ENCODE measurements around the gene BEST2.

DNA sequence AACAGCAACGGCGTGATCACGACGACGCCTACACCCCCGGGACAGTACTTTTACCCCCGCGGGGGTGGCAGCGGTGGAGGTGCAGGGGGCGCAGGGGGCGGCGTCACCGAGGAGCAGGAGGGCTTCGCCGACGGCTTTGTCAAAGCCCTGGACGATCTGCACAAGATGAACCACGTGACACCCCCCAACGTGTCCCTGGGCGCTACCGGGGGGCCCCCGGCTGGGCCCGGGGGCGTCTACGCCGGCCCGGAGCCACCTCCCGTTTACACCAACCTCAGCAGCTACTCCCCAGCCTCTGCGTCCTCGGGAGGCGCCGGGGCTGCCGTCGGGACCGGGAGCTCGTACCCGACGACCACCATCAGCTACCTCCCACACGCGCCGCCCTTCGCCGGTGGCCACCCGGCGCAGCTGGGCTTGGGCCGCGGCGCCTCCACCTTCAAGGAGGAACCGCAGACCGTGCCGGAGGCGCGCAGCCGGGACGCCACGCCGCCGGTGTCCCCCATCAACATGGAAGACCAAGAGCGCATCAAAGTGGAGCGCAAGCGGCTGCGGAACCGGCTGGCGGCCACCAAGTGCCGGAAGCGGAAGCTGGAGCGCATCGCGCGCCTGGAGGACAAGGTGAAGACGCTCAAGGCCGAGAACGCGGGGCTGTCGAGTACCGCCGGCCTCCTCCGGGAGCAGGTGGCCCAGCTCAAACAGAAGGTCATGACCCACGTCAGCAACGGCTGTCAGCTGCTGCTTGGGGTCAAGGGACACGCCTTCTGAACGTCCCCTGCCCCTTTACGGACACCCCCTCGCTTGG, 40.7 kb downstream of the BEST2 start:
- peak; percentile 71 to 78 for TF ChIP-seq POLR2A (IDR thresholded peaks at IDR 0.05)
- TF ChIP-seq, protein P1, sequence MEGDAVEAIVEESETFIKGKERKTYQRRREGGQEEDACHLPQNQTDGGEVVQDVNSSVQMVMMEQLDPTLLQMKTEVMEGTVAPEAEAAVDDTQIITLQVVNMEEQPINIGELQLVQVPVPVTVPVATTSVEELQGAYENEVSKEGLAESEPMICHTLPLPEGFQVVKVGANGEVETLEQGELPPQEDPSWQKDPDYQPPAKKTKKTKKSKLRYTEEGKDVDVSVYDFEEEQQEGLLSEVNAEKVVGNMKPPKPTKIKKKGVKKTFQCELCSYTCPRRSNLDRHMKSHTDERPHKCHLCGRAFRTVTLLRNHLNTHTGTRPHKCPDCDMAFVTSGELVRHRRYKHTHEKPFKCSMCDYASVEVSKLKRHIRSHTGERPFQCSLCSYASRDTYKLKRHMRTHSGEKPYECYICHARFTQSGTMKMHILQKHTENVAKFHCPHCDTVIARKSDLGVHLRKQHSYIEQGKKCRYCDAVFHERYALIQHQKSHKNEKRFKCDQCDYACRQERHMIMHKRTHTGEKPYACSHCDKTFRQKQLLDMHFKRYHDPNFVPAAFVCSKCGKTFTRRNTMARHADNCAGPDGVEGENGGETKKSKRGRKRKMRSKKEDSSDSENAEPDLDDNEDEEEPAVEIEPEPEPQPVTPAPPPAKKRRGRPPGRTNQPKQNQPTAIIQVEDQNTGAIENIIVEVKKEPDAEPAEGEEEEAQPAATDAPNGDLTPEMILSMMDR (IDR thresholded peaks at IDR 0.05 in 4 of 5, conservative IDR thresholded peaks at IDR 0.05 in 1 of 5), result peak in 1 of 5 experiments; percentile 11

Measured in gastrocnemius medialis (tissue), 4 donors.